NB4 (cell line): Measurements from ENCODE around the gene STAB1.

Source experiments
- CTCF ChIP-seq: IDR thresholded peaks from one replicate; pipeline ENCODE4 v1.5.1; 2012; ENCODE audit warnings: low read depth, low read length
- MAX ChIP-seq: IDR thresholded peaks from 2 replicates; pipeline ENCODE4 v1.6.1; 2011; ENCODE audit warnings: low read depth, low read length
- POLR2A ChIP-seq: IDR thresholded peaks from 2 replicates; pipeline ENCODE4 v1.6.1; 2011; ENCODE audit warnings: mild to moderate bottlenecking; ENCODE audit not compliant: insufficient read length; ENCODE audit errors: extremely low read depth

DNA sequence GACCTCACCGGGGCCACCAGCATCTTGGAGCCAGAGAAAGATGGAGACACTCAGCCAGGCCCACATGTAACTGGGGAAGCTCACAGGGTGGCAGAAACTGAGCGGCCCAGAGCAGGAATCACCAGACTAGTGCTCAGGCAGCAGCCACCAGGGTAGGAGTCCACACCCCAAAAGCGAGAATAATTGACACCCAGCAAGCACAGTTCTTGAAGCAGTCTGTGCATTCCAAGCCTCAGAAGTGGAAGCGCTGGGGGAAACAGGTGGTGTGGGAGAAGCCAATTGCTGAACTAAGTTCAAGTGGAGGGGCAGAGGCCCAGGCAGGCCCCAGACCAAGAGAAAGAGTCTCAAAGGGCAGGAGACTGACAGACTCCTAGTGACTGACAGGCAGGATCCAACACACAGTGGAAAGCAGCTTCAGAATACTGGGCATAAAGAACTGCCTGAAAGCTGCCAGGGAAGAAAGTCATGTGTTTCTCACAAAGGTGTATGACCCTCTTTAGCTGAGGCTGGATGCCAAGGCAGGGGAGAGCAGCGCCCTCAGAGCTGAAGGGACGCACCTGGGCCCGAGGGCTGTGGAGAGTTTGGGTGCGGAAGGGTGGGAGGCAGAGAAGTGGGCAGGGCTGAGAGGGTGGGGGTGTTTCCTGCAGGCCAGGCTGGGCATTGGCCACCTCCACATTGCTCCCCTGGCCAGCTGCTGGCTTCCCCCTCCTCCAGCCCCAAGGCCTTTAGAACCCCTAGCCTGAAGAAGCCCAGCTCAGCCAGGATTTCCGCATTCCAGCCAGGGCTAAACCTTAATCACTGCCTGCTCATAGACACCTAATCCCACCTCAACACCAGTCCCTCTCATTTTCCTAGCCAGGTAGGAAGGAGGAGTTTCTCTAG, 30.8 kb downstream of the STAB1 start:
- no peak for TF ChIP-seq CTCF
- TF ChIP-seq POLR2A, result no peak
- no peak for TF ChIP-seq MAX
